T-helper 2 cell (primary cell): ENCODE results near the gene DDX28.

Experiments used
- DNase-seq, 5 experiments: peaks; one replicate each; pipeline versions ENCODE4 v3.0.0 to v3.0.0-alpha.2; 2012 to 2022
- total RNA-seq, 2 donors: gene quantifications; one replicate each; lab custom pipeline; 2026; lab: John Stamatoyannopoulos, UW

The DDX28 gene
- total RNA-seq: 14.3 to 16.1 reads per million in 2 donors

- peak; percentile 83 to 95 (median 88) for DNase-seq
Observed at GRCh38 chr16:68022728-68023537, at the start of gene DDX28, which contains the start of gene DUS2. TSS of gene DDX28 (minus strand) at chr16:68023232. CDS start at chr16:68023202, 30 bp downstream. TSS of gene DUS2 (plus strand) at chr16:68023284. CDS start at chr16:68038024, 14,740 bp downstream.

- DNase-seq: peak in 1 of 5 experiments; percentile 51
Observed at GRCh38 chr16:68072038-68072695, 49.1 kb upstream of the DDX28 start.

GRCh38 chr16:68071518-68071901 is 48.5 kb upstream of the DDX28 start:
- DNase-seq: no peak

GRCh38 chr16:68070806-68071517 is 47.9 kb upstream of the DDX28 start:
- DNase-seq: peak in 1 of 5 experiments; percentile 86

- DNase-seq: peak in 1 of 5 experiments; percentile 61
Observed at GRCh38 chr16:68070249-68070730, 47.3 kb upstream of the DDX28 start.

GRCh38 chr16:68069511-68070248 is 46.6 kb upstream of the DDX28 start:
- peak in 3 of 5 experiments; percentile 35 to 92 (median 43) for DNase-seq

- DNase-seq: no peak
Observed at GRCh38 chr16:68068926-68069325, 45.9 kb upstream of the DDX28 start.

- DNase-seq: no peak
Observed at GRCh38 chr16:68066763-68067162, 43.7 kb upstream of the DDX28 start.

GRCh38 chr16:68065716-68066305 is 42.8 kb upstream of the DDX28 start:
- DNase-seq: no peak

GRCh38 chr16:68064791-68065365 is 41.8 kb upstream of the DDX28 start:
- DNase-seq: peak in 4 of 5 experiments; percentile 50 to 85 (median 56)

GRCh38 chr16:68062910-68063393 is 39.9 kb upstream of the DDX28 start:
- peak in 2 of 5 experiments; percentile 61 to 88 for DNase-seq

GRCh38 chr16:68061396-68061795 is 38.4 kb upstream of the DDX28 start:
- DNase-seq: no peak

GRCh38 chr16:68059804-68060203 is 36.8 kb upstream of the DDX28 start:
- peak in 1 of 5 experiments; percentile 80 for DNase-seq

GRCh38 chr16:68055395-68055794 is 32.4 kb upstream of the DDX28 start:
- DNase-seq: no peak

GRCh38 chr16:68049449-68049848 is 26.4 kb upstream of the DDX28 start:
- no peak for DNase-seq

- no peak for DNase-seq
Observed at GRCh38 chr16:68047987-68048386, 25.0 kb upstream of the DDX28 start.

- DNase-seq: no peak
Observed at GRCh38 chr16:68046106-68046505, 23.1 kb upstream of the DDX28 start.

GRCh38 chr16:68041783-68042182 is 18.8 kb upstream of the DDX28 start:
- no peak for DNase-seq

GRCh38 chr16:68040506-68041288 is 17.7 kb upstream of the DDX28 start:
- DNase-seq: peak; percentile 74 to 83 (median 82)
